IMR-90 (cell line): Measurements from ENCODE around the gene GCNA. TPM values are rescaled to one million over a fixed set of nuclear protein-coding genes. Genes with fewer than 3 reads are reported as not detected.

Experiments
- ATAC-seq: fragments of 200-7000 bp; cut with Tn5 transposase; 2 replicates; pipeline ENCODE4 v1.9.1; 2020; ENCODE audit warnings: low read depth, mild to moderate bottlenecking, moderate library complexity
- BruUV-seq: library from RNA; stranded (reverse); fragments of 400-500 nt; replicated peaks from 2 replicates; lab custom pipeline; 2021; lab: Mats Ljungman, UMichigan
- CTCF ChIA-PET: fragments of 300-600 bp; formaldehyde crosslinking; extraction: SDS; loops from one replicate; lab custom pipeline; 2021; ENCODE audit warnings: antibody characterized with exemption; lab: Yijun Ruan, JAX
- POLR2A ChIA-PET: fragments of 300-600 bp; sonication (Branson Sonifier 250); formaldehyde crosslinking; loops from one replicate; lab custom pipeline; 2022; ENCODE audit warnings: antibody characterized with exemption; ENCODE audit not compliant: unreplicated experiment; lab: Charles Lee
- DNase-seq: peaks from one replicate; pipeline ENCODE4 v3.0.0; 2013
- H2AFZ ChIP-seq: replicated peaks from 2 replicates; pipeline ENCODE3; 2013; ENCODE audit warnings: low read length, mild to moderate bottlenecking; ENCODE audit not compliant: poor library complexity
- H2AK5ac ChIP-seq: 2 replicates; pipeline ENCODE4 v1.6.1; 2013; ENCODE audit warnings: low read depth, low read length, inconsistent platforms
- H2AK9ac ChIP-seq: replicated peaks from 2 replicates; pipeline ENCODE3; 2013; ENCODE audit warnings: mild to moderate bottlenecking, low read depth, low read length, moderate library complexity; ENCODE audit not compliant: poor library complexity
- H2BK120ac ChIP-seq: 2 replicates; pipeline ENCODE4 v1.6.1; 2013; ENCODE audit warnings: low read depth, low read length, inconsistent platforms
- H2BK15ac ChIP-seq: 3 replicates; pipeline ENCODE4 v1.6.1; 2013; ENCODE audit warnings: low read depth, low read length, inconsistent platforms
- H2BK20ac ChIP-seq: 2 replicates; pipeline ENCODE4 v1.6.1; 2013; ENCODE audit warnings: low read depth, mild to moderate bottlenecking, inconsistent platforms, low read length, moderate library complexity
- H2BK5ac ChIP-seq: 2 replicates; pipeline ENCODE4 v1.6.1; 2013; ENCODE audit warnings: mild to moderate bottlenecking, low read depth, low read length, inconsistent platforms; ENCODE audit not compliant: poor library complexity, severe bottlenecking
- H3K14ac ChIP-seq: replicated peaks from 2 replicates; pipeline ENCODE4 v1.6.1; 2013; ENCODE audit warnings: low read depth, low read length, inconsistent platforms
- H3K18ac ChIP-seq: 2 replicates; pipeline ENCODE4 v1.6.1; 2013; ENCODE audit warnings: low read depth, low read length, control low read depth
- H3K23ac ChIP-seq: 2 replicates; pipeline ENCODE4 v1.6.1; 2013; ENCODE audit warnings: low read depth, low read length, inconsistent platforms
- H3K27ac ChIP-seq: 2 replicates; pipeline ENCODE4 v1.5.1; 2013; ENCODE audit warnings: mild to moderate bottlenecking, control low read depth, low read length; ENCODE audit not compliant: insufficient read depth
- H3K27me3 ChIP-seq: 2 replicates; pipeline ENCODE4 v1.6.1; 2013; ENCODE audit warnings: low read length; ENCODE audit not compliant: control insufficient read depth, insufficient read depth
- H3K36me3 ChIP-seq: 2 replicates; pipeline ENCODE4 v1.6.1; 2013; ENCODE audit warnings: low read length, mixed read lengths; ENCODE audit not compliant: control insufficient read depth, insufficient read depth
- H3K4ac ChIP-seq: 2 replicates; pipeline ENCODE4 v1.6.1; 2013; ENCODE audit warnings: low read depth, low read length, inconsistent platforms
- H3K4me1 ChIP-seq: 2 replicates; pipeline ENCODE4 v1.6.1; 2013; ENCODE audit warnings: low read length, mixed read lengths; ENCODE audit not compliant: control insufficient read depth, insufficient read depth
- H3K4me2 ChIP-seq: 2 replicates; pipeline ENCODE4 v1.6.1; 2013; ENCODE audit warnings: low read depth, mild to moderate bottlenecking, control low read depth, low read length, moderate library complexity
- H3K4me3 ChIP-seq: 2 replicates; pipeline ENCODE4 v1.5.1; 2013; ENCODE audit warnings: low read depth, mild to moderate bottlenecking, control low read depth, low read length, moderate library complexity; ENCODE audit not compliant: insufficient read depth
- H3K56ac ChIP-seq: 2 replicates; pipeline ENCODE4 v1.6.1; 2013; ENCODE audit warnings: low read length, inconsistent platforms; ENCODE audit not compliant: insufficient read depth; ENCODE audit errors: extremely low read depth
- H3K79me1 ChIP-seq, 2 experiments: 2 replicates each; pipeline ENCODE4 v1.6.1; 2013; ENCODE audit warnings: low read length in 2 of 2, inconsistent platforms in 1 of 2, low read depth in 1 of 2
- H3K9ac ChIP-seq: 2 replicates; pipeline ENCODE4 v1.6.1; 2013; ENCODE audit warnings: low read depth, low read length, control low read depth
- H3K9me1 ChIP-seq: 2 replicates; pipeline ENCODE4 v1.6.1; 2013; ENCODE audit warnings: low read length, inconsistent platforms; ENCODE audit not compliant: insufficient read depth
- H3K9me3 ChIP-seq: 2 replicates; pipeline ENCODE4 v1.6.1; 2013; ENCODE audit warnings: low read length; ENCODE audit not compliant: control insufficient read depth, insufficient read depth
- H4K20me1 ChIP-seq: 2 replicates; pipeline ENCODE4 v1.6.1; 2013; ENCODE audit warnings: low read length, inconsistent platforms; ENCODE audit not compliant: insufficient read depth
- H4K5ac ChIP-seq: 2 replicates; pipeline ENCODE4 v1.6.1; 2013; ENCODE audit warnings: mild to moderate bottlenecking, low read depth, low read length, control low read depth
- H4K8ac ChIP-seq, 2 experiments: 2 replicates each; pipeline ENCODE4 v1.6.1; 2013; ENCODE audit warnings: low read depth in 2 of 2, low read length in 2 of 2, control low read depth in 1 of 2, inconsistent platforms in 1 of 2
- H4K91ac ChIP-seq: 2 replicates; pipeline ENCODE4 v1.6.1; 2013; ENCODE audit warnings: low read depth, low read length, inconsistent platforms; ENCODE audit not compliant: insufficient read depth
- CEBPB ChIP-seq: IDR thresholded peaks from 2 replicates; pipeline ENCODE4 v1.6.1; 2012; ENCODE audit warnings: low read depth, low read length, improper control_type of control experiment
- CHD1 ChIP-seq: IDR thresholded peaks from 2 replicates; pipeline ENCODE4 v1.6.1; 2012; ENCODE audit warnings: low read depth, low read length, improper control_type of control experiment
- CTCF ChIP-seq: conservative IDR thresholded peaks from 2 replicates; pipeline ENCODE4 v1.5.1; 2012; ENCODE audit warnings: mild to moderate bottlenecking, low read depth, low read length, improper control_type of control experiment
- FOS ChIP-seq: fragments of 150-350 bp; IDR thresholded peaks from 2 replicates; pipeline ENCODE4 v1.6.1; 2016; ENCODE audit warnings: low read depth, low read length
- MAZ ChIP-seq: IDR thresholded peaks from 2 replicates; pipeline ENCODE4 v1.6.1; 2012; ENCODE audit warnings: low read depth, mild to moderate bottlenecking, low read length, improper control_type of control experiment, moderate library complexity, borderline replicate concordance
- MXI1 ChIP-seq: IDR thresholded peaks from 2 replicates; pipeline ENCODE4 v1.6.1; 2012; ENCODE audit warnings: low read depth, mild to moderate bottlenecking, low read length, moderate library complexity, borderline replicate concordance
- NFE2L2 ChIP-seq: fragments of 150-350 bp; IDR thresholded peaks from 2 replicates; pipeline ENCODE4 v1.6.1; 2016; ENCODE audit warnings: low read depth, mild to moderate bottlenecking, low read length
- RCOR1 ChIP-seq: IDR thresholded peaks from 2 replicates; pipeline ENCODE4 v1.6.1; 2012; ENCODE audit warnings: mild to moderate bottlenecking, low read length, improper control_type of control experiment; ENCODE audit not compliant: insufficient replicate concordance
- RFX5 ChIP-seq: IDR thresholded peaks from 2 replicates; pipeline ENCODE4 v1.8.0; 2012; ENCODE audit warnings: low read depth, mild to moderate bottlenecking, low read length, moderate library complexity
- WGBS, 2 experiments: methylation state at CpG; one replicate each; pipeline versions ENCODE4 v1.1.5 to v1.1.7; 2013; ENCODE audit warnings: missing lambda C conversion rate in 2 of 2; ENCODE audit not compliant: insufficient read length in 1 of 2; ENCODE audit errors: extremely low coverage in 2 of 2; 5-methylcytosine and 5-hydroxymethylcytosine counted together
- dilution Hi-C: fragments of 300-500 bp; cut with HindIII; formaldehyde crosslinking; loops from one replicate; pipeline ENCODE4 v1.14.3; 2018; ENCODE audit warnings: low sequenced_read_pairs; ENCODE audit not compliant: unreplicated experiment
- in situ Hi-C: fragments of 300-500 bp; cut with MboI; formaldehyde crosslinking; loops from 3 replicates; pipeline ENCODE4 v1.14.3; 2019; ENCODE audit warnings: low sequenced_read_pairs, inconsistent platforms, mixed read lengths
- intact Hi-C: fragments of 100-400 bp; cut with micrococcal nuclease; formaldehyde crosslinking; loops from 2 replicates; pipeline ENCODE4 v1.10.0; 2022
- polyA plus RNA-seq, 3 experiments: library from polyadenylated mRNA; depleted of rRNA; stranded (reverse); fragments of >200 nt; gene quantifications; 2 replicates each; pipeline ENCODE4 v1.2.3, GENCODE V29; 2012; ENCODE audit warnings: low replicate concordance in 1 of 3
- total RNA-seq: library from RNA; depleted of rRNA; stranded (reverse); fragments of >200 nt; gene quantifications from 2 replicates; pipeline ENCODE4 v1.2.3, GENCODE V29; 2012

GCNA gene
- total and polyA plus RNA-seq, 2 of the 4 experiments (the other 2 are of a cell fraction) = 0.90 to 1.3 TPM

GRCh38 chrX:71542411-71542810 is 35.8 kb upstream of the GCNA start:
- Histone ChIP-seq H3K56ac (no peak overlapping the region), H3K9me3 (no peaks in the 10 kb centered on the region; the same call in 1 of the 2 replicates), H4K8ac (no peak overlapping the region), H4K20me1 (peaks cover 68% of the 10 kb centered on the region), H3K4me2 (no peak overlapping the region; the same call in 1 of the 2 replicates), H3K14ac (no peak overlapping the region), H4K91ac (no peak overlapping the region), H3K4me3 (no peak overlapping the region), H3K4me1 (no peaks in the 10 kb centered on the region; the same call in 1 of the 2 replicates), H2BK15ac (no peak overlapping the region), H3K18ac (no peak overlapping the region), H4K5ac (no peak overlapping the region), H2AK5ac (no peak overlapping the region), H3K9me1 (peaks cover 4% of the 10 kb centered on the region; the same call in 1 of the 2 replicates), H3K79me1 (peaks cover 13 to 34% of the 10 kb centered on the region in 2 experiments; a peak in 3 of 4 replicates), H3K23ac (no peak overlapping the region), H3K27ac (no peak overlapping the region), H2BK120ac (no peak overlapping the region), H2BK5ac (peak overlapping the region; percentile 23), H3K9ac (no peak overlapping the region), H2AFZ (no peak overlapping the region), H3K36me3 (peaks cover 13% of the 10 kb centered on the region), H3K4ac (no peak overlapping the region), H2BK20ac (no peak overlapping the region), H3K27me3 (no peaks in the 10 kb centered on the region), H2AK9ac (no peak overlapping the region)
- dilution Hi-C loops (no loop called here), in situ Hi-C loops (no loop called here), intact Hi-C loops (loop anchor here (1.0 kb wide), 1 partner anchor 8 kb away; no protein-coding TSS in a partner anchor)
- ChIA-PET POLR2A (no interaction called here), CTCF (no interaction called here)
- no peak for ATAC-seq
- TF ChIP-seq RFX5 (no peak), CTCF (no peak), FOS (no peak), CEBPB (peak; percentile 95), CHD1 (no peak), RCOR1 (no peak), MXI1 (no peak), MAZ (no peak), NFE2L2 (no peak)
- peak; percentile 77 for DNase-seq
- no CpG with 5 or more reads among the region's 1 CpG for WGBS, 2 experiments
- BruUV-seq = no TSS peak
